B cell (primary cell): ENCODE data around the gene GRK5. TPM values are rescaled to one million over a fixed set of nuclear protein-coding genes. Genes with fewer than 3 reads are reported as not detected.

ENCODE experiments used
- ATAC-seq: fragments of 200-7000 bp; cut with Tn5 transposase; one replicate; pipeline ENCODE4 v1.10.0; 2021; ENCODE audit warnings: low read depth, mild to moderate bottlenecking, moderate number of reproducible peaks, moderate library complexity
- CTCF ChIA-PET: fragments of 350-600 bp; sonication (Branson Sonifier 250); formaldehyde crosslinking; loops from one replicate; lab custom pipeline; 2021; ENCODE audit warnings: antibody characterized with exemption, inconsistent platforms; lab: Charles Lee
- POLR2A ChIA-PET: fragments of 350-600 bp; sonication (Branson Sonifier 250); formaldehyde crosslinking; loops from one replicate; lab custom pipeline; 2021; ENCODE audit warnings: antibody characterized with exemption; lab: Charles Lee
- DNase-seq: peaks from one replicate; pipeline ENCODE4 v3.0.0; 2013
- H2AFZ ChIP-seq: 2 replicates; pipeline ENCODE4 v1.6.1; 2012; ENCODE audit warnings: mild to moderate bottlenecking, low read depth, low read length; ENCODE audit not compliant: insufficient read depth, poor library complexity, severe bottlenecking
- H3K27ac ChIP-seq, 2 donors: 1 replicate in 1 of 2; 2 replicates in 1 of 2; pipeline ENCODE4 v1.5.1; 2012 to 2013; ENCODE audit warnings: low read length in 2 of 2, mild to moderate bottlenecking in 2 of 2, moderate library complexity in 1 of 2
- H3K27me3 ChIP-seq, 4 experiments: fragments of 200-600 bp in 1 of 4; sonication (generic) in 1 of 4; replicated peaks in 1 of 4; 1 replicate in 2 of 4; 2 replicates in 2 of 4; pipeline versions ENCODE4 v1.6.1 to v1.7.0; 2013 to 2016; ENCODE audit warnings: low read length in 3 of 4, mild to moderate bottlenecking in 2 of 4, mixed read lengths in 1 of 4, moderate library complexity in 1 of 4; ENCODE audit not compliant: insufficient read depth in 4 of 4, control insufficient read depth in 3 of 4; ENCODE audit errors: control extremely low read depth in 1 of 4
- H3K36me3 ChIP-seq, 2 experiments: replicated peaks in 1 of 2; 1 replicate in 1 of 2; 2 replicates in 1 of 2; pipeline versions ENCODE4 v1.6.1 to v1.7.1; 2013; ENCODE audit warnings: low read length in 1 of 2; ENCODE audit not compliant: insufficient read depth in 2 of 2, control insufficient read depth in 1 of 2; ENCODE audit errors: control extremely low read depth in 1 of 2, extremely low read depth in 1 of 2
- H3K4me1 ChIP-seq, 2 donors: fragments of 200-600 bp in 1 of 2; sonication (generic) in 1 of 2; 1 replicate in 1 of 2; 2 replicates in 1 of 2; pipeline versions ENCODE4 v1.5.1 to v1.6.1; 2013 to 2017; ENCODE audit warnings: low read length in 2 of 2; ENCODE audit not compliant: control insufficient read depth in 2 of 2, insufficient read depth in 2 of 2
- H3K4me2 ChIP-seq: replicated peaks from 2 replicates; pipeline ENCODE3; 2012; ENCODE audit warnings: mild to moderate bottlenecking, low read depth, low read length; ENCODE audit not compliant: poor library complexity, severe bottlenecking
- H3K4me3 ChIP-seq, 5 experiments: fragments of 200-600 bp in 1 of 5; sonication (generic) in 1 of 5; 1 replicate in 3 of 5; 2 replicates in 2 of 5; pipeline versions ENCODE4 v1.5.1 to v1.7.0; 2011 to 2016; ENCODE audit warnings: low read length in 4 of 5, mild to moderate bottlenecking in 4 of 5, low read depth in 2 of 5, control low read depth in 1 of 5, moderate library complexity in 1 of 5; ENCODE audit not compliant: insufficient read depth in 1 of 5; ENCODE audit errors: control extremely low read depth in 1 of 5, extremely low read depth in 1 of 5
- H3K79me2 ChIP-seq: fragments of 200-600 bp; sonication (generic); one replicate; pipeline ENCODE4 v1.6.0; 2016; ENCODE audit warnings: low read length; ENCODE audit not compliant: control insufficient read depth, insufficient read depth
- H3K9ac ChIP-seq: fragments of 200-600 bp; sonication (generic); 2 replicates; pipeline ENCODE4 v1.6.1; 2017; ENCODE audit warnings: mild to moderate bottlenecking, low read length, moderate library complexity
- H3K9me3 ChIP-seq, 3 donors: one replicate each; pipeline versions ENCODE4 v1.6.1 to v1.7.1; 2013; ENCODE audit warnings: low read length in 2 of 3; ENCODE audit not compliant: control insufficient read depth in 2 of 3, insufficient read depth in 1 of 3; ENCODE audit errors: control extremely low read depth in 1 of 3
- H4K20me1 ChIP-seq: 2 replicates; pipeline ENCODE4 v1.6.0; 2012; ENCODE audit warnings: mild to moderate bottlenecking, low read length; ENCODE audit not compliant: insufficient read depth, control insufficient read depth, poor library complexity, severe bottlenecking
- H3K27ac Mint-ChIP-seq: one replicate; pipeline ENCODE4 v1.8.0; 2021; ENCODE audit warnings: mixed read lengths
- H3K27me3 Mint-ChIP-seq: one replicate; pipeline ENCODE4 v1.8.0; 2021; ENCODE audit warnings: mixed read lengths
- H3K4me1 Mint-ChIP-seq: one replicate; pipeline ENCODE4 v1.8.0; 2021; ENCODE audit warnings: mixed read lengths
- H3K4me3 Mint-ChIP-seq: one replicate; pipeline ENCODE4 v1.8.0; 2021; ENCODE audit warnings: mixed read lengths
- H3K9me3 Mint-ChIP-seq: one replicate; pipeline ENCODE4 v1.8.0; 2022; ENCODE audit warnings: mixed read lengths; ENCODE audit not compliant: insufficient read depth
- EZH2 ChIP-seq: IDR thresholded peaks from 2 replicates; pipeline ENCODE4 v1.6.1; 2012; ENCODE audit warnings: borderline replicate concordance, low read depth, mild to moderate bottlenecking, moderate library complexity, low read length; ENCODE audit not compliant: insufficient read depth, poor library complexity, severe bottlenecking
- WGBS: methylation state at CpG from one replicate; pipeline ENCODE4 v1.1.5; 2013; ENCODE audit warnings: missing lambda C conversion rate; ENCODE audit not compliant: insufficient coverage; 5-methylcytosine and 5-hydroxymethylcytosine counted together
- intact Hi-C: fragments of 100-400 bp; cut with micrococcal nuclease; formaldehyde crosslinking; loops from one replicate; pipeline ENCODE4 v1.10.0; 2022
- polyA plus RNA-seq: library from polyadenylated mRNA; depleted of rRNA; stranded (reverse); fragments of >200 nt; gene quantifications from 2 replicates; pipeline ENCODE4 v1.2.3, GENCODE V29; 2012
- total RNA-seq, 2 donors: library from RNA; stranded (reverse); fragments of 120-200 nt in 1 of 2; gene quantifications; 1 replicate in 1 of 2; 2 replicates in 1 of 2; pipeline versions ENCODE4 v1.2.3 to v1.2.4, GENCODE V29; 2013 to 2022
- TF ChIP-seq, protein P1 (sequence below): fragments of 200-600 bp; IDR thresholded peaks from one replicate; pipeline ENCODE4 v1.8.0; 2022; ENCODE audit warnings: antibody characterized with exemption, mild to moderate bottlenecking

Gene GRK5
- total and polyA plus RNA-seq, 2 donors (not counting 1 experiment from before 2014, with no cell fraction given): 21.9 to 54.8 TPM

DNA sequence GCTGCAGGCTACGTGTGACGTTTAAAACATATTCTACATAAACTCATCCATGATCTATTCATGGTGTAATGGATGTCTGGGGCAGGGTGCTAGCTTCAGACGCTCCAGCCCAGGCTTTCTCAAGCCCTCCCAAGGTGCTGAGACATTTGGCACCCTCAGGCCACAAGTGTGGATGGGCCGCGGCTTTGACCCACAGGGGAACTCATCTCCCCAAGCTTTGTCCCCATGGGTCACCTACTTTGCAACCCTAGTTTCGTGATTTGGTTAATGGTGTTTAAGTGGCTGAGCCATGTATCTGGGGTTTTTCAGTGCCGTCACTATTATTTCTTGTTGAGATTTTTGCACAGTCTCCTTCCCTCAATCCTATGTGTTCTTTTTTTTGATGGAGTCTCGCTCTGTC lies 66.0 kb downstream of the GRK5 start:
- H3K27me3 Mint-ChIP-seq: no peaks in the 10 kb centered on the region
- no peak for ATAC-seq

DNA sequence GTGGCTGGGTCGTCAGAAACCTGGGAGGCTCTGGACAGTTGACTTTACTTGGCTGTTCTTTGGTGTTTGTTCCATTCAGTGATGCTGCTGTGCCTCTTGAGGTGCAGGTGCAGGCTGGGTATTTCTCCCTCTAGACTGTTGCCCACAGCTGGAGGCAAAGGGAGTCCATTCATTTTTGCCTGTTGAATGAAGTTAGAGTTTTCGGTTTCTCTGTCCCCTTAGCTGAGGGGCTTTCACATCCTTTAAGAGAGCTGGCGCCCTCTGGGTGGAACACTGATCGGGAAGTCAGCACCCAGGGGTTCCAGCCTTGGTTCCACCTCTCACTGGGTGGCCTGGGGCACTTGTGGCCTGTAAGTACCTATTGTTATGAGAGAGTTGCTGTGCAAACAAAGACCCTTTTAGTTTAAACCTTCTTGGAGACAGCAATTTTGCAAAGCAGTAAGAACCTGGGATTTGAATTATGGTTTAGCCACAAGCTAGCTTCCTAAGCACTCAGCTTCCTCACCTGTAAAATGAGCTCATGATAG lies 67.2 kb downstream of the GRK5 start:
- no peak overlapping the region for H2AFZ ChIP-seq
- H3K9me3 ChIP-seq: no peaks in the 10 kb centered on the region
- H3K9me3 Mint-ChIP-seq: no peaks in the 10 kb centered on the region
- H3K4me3 ChIP-seq: no peak overlapping the region
- peak overlapping the region; percentile 23 for H3K4me2 ChIP-seq
- peaks cover 97% of the 10 kb centered on the region for H3K79me2 ChIP-seq
- H3K27ac Mint-ChIP-seq: peak overlapping the region; percentile 5
- H3K9ac ChIP-seq: no peak overlapping the region
- WGBS: 88% methylated on average over 4 of the region's 4 CpGs
- intact Hi-C loops: loop anchor here (5.0 kb wide), 1 partner anchor 107 kb away; the partner anchor contains the start of gene SFXN4
- ATAC-seq: no peak
- DNase-seq: no peak
- peaks cover 8% of the 10 kb centered on the region for H4K20me1 ChIP-seq
- peak overlapping the region; percentile 12 to 49 for H3K27ac ChIP-seq
- TF ChIP-seq, protein P1, sequence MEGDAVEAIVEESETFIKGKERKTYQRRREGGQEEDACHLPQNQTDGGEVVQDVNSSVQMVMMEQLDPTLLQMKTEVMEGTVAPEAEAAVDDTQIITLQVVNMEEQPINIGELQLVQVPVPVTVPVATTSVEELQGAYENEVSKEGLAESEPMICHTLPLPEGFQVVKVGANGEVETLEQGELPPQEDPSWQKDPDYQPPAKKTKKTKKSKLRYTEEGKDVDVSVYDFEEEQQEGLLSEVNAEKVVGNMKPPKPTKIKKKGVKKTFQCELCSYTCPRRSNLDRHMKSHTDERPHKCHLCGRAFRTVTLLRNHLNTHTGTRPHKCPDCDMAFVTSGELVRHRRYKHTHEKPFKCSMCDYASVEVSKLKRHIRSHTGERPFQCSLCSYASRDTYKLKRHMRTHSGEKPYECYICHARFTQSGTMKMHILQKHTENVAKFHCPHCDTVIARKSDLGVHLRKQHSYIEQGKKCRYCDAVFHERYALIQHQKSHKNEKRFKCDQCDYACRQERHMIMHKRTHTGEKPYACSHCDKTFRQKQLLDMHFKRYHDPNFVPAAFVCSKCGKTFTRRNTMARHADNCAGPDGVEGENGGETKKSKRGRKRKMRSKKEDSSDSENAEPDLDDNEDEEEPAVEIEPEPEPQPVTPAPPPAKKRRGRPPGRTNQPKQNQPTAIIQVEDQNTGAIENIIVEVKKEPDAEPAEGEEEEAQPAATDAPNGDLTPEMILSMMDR: no peak
- no peak for TF ChIP-seq EZH2
- H3K36me3 ChIP-seq: no peaks in the 10 kb centered on the region
- no peaks in the 10 kb centered on the region for H3K27me3 ChIP-seq
- no peaks in the 10 kb centered on the region for H3K27me3 Mint-ChIP-seq
- peaks cover 67% of the 10 kb centered on the region for H3K4me1 Mint-ChIP-seq
- peaks cover 41 to 58% of the 10 kb centered on the region in 2 donors for H3K4me1 ChIP-seq
- ChIA-PET CTCF (interaction anchor here (1.1 to 4.3 kb wide), 2 partner anchors 33 to 68 kb away, joined by 3 to 23 read pairs; partner anchors contain the start of gene GRK5), POLR2A (no interaction called here)
- no peak overlapping the region for H3K4me3 Mint-ChIP-seq

More for the DNA sequence above, 66.0 kb downstream of the GRK5 start:
- no peak overlapping the region for H3K4me3 ChIP-seq
- no peak overlapping the region for H3K4me2 ChIP-seq
- H3K4me1 ChIP-seq: peaks cover 50 to 69% of the 10 kb centered on the region in 2 donors
- Mint-ChIP-seq H3K4me3 (no peak overlapping the region), H3K27ac (peak overlapping the region; percentile 80), H3K4me1 (peaks cover 76% of the 10 kb centered on the region), H3K9me3 (no peaks in the 10 kb centered on the region)
- TF ChIP-seq, protein P1: no peak
- TF ChIP-seq EZH2: no peak
- H2AFZ ChIP-seq: no peak overlapping the region
- intact Hi-C loops: loop anchor here (5.0 kb wide), 1 partner anchor 106 kb away; the partner anchor contains the start of gene SFXN4
- peaks cover 8% of the 10 kb centered on the region for H4K20me1 ChIP-seq
- POLR2A ChIA-PET: interaction anchor here (0.7 to 3.6 kb wide), 2 partner anchors 16 to 64 kb away, joined by 3 to 13 read pairs; no protein-coding TSS in a partner anchor
- no peak overlapping the region for H3K9ac ChIP-seq
- CTCF ChIA-PET: interaction anchor here (0.8 to 4.3 kb wide), 4 partner anchors 9 to 67 kb away, joined by 3 to 23 read pairs (median 12); partner anchors contain the start of gene GRK5
- H3K27me3 ChIP-seq: no peaks in the 10 kb centered on the region
- no peak overlapping the region for H3K27ac ChIP-seq
- no peaks in the 10 kb centered on the region for H3K36me3 ChIP-seq
- H3K79me2 ChIP-seq: peaks cover 86% of the 10 kb centered on the region
- 92% methylated on average over 4 of the region's 8 CpGs for WGBS
- no peaks in the 10 kb centered on the region for H3K9me3 ChIP-seq
- DNase-seq: no peak
